HEK293 (cell line): ENCODE results near the gene BTBD6.

Source experiments
- CTCF ChIA-PET: fragments of 350-600 bp; formaldehyde crosslinking; extraction: SDS; loops from one replicate; lab custom pipeline; 2021; ENCODE audit warnings: antibody characterized with exemption; lab: Yijun Ruan, JAX
- POLR2A ChIA-PET: fragments of 300-600 bp; formaldehyde crosslinking; extraction: SDS; loops from one replicate; lab custom pipeline; 2020; ENCODE audit warnings: antibody characterized with exemption, inconsistent platforms; lab: Yijun Ruan, JAX
- H3K27ac ChIP-seq: fragments of 200-500 bp; sonication (Bioruptor generic); 2 replicates; pipeline ENCODE4 v1.5.1; 2014; ENCODE audit warnings: low read depth, low read length, control low read depth, inconsistent platforms; ENCODE audit errors: extremely low read depth
- H3K36me3 ChIP-seq, 2 experiments: fragments of 200-500 bp in 1 of 2; sonication (Bioruptor generic) in 1 of 2; 1 replicate in 1 of 2; 2 replicates in 1 of 2; pipeline ENCODE4 v1.5.1; 2014 to 2017; ENCODE audit warnings: inconsistent platforms in 2 of 2, low read length in 2 of 2; ENCODE audit not compliant: control insufficient read depth in 2 of 2, insufficient read depth in 1 of 2
- H3K4me1 ChIP-seq: fragments of 200-500 bp; sonication (Bioruptor generic); 2 replicates; pipeline ENCODE4 v1.5.1; 2014; ENCODE audit warnings: mild to moderate bottlenecking, low read length, inconsistent platforms; ENCODE audit not compliant: control insufficient read depth, insufficient read depth
- H3K4me3 ChIP-seq: 2 replicates; pipeline ENCODE4 v1.5.1; 2011; ENCODE audit warnings: low read depth, mild to moderate bottlenecking, control low read depth, low read length, moderate library complexity
- H3K9me3 ChIP-seq: fragments of 200-500 bp; sonication (Bioruptor generic); 2 replicates; pipeline ENCODE4 v1.5.1; 2014; ENCODE audit warnings: low read depth, low read length, inconsistent platforms; ENCODE audit not compliant: control insufficient read depth, insufficient read depth
- AEBP2 ChIP-seq: fragments of 450-650 bp; formaldehyde crosslinking; IDR thresholded peaks from 2 replicates; pipeline ENCODE4 v1.5.1; 2016; ENCODE audit warnings: missing biosample characterization, missing genetic modification characterization, borderline replicate concordance
- CTCF ChIP-seq: fragments of 450-650 bp; formaldehyde crosslinking; IDR thresholded peaks from 2 replicates; pipeline ENCODE4 v1.5.1; 2016; ENCODE audit warnings: missing biosample characterization, missing genetic modification characterization
- GLIS2 ChIP-seq: fragments of 450-650 bp; formaldehyde crosslinking; IDR thresholded peaks from 2 replicates; pipeline ENCODE4 v1.5.1; 2016; ENCODE audit warnings: missing biosample characterization, missing genetic modification characterization
- MZF1 ChIP-seq: fragments of 450-650 bp; formaldehyde crosslinking; IDR thresholded peaks from 2 replicates; pipeline ENCODE4 v1.5.1; 2017; ENCODE audit warnings: missing biosample characterization, missing genetic modification characterization, borderline replicate concordance
- PRDM4 ChIP-seq: fragments of 450-650 bp; formaldehyde crosslinking; IDR thresholded peaks from 2 replicates; pipeline ENCODE4 v1.5.1; 2017; ENCODE audit warnings: missing biosample characterization, missing genetic modification characterization
- REPIN1 ChIP-seq: fragments of 450-650 bp; formaldehyde crosslinking; IDR thresholded peaks from 2 replicates; pipeline ENCODE4 v1.5.1; 2017; ENCODE audit warnings: missing biosample characterization, missing genetic modification characterization, low read depth
- SP7 ChIP-seq: fragments of 450-650 bp; formaldehyde crosslinking; IDR thresholded peaks from 2 replicates; pipeline ENCODE4 v1.5.1; 2016; ENCODE audit warnings: missing biosample characterization, missing genetic modification characterization
- ZBTB26 ChIP-seq: fragments of 450-650 bp; formaldehyde crosslinking; optimal IDR thresholded peaks from 2 replicates; pipeline ENCODE3; 2016; ENCODE audit warnings: missing biosample characterization, mild to moderate bottlenecking, missing genetic modification characterization
- ZBTB7A ChIP-seq: fragments of 450-650 bp; formaldehyde crosslinking; IDR thresholded peaks from 2 replicates; pipeline ENCODE4 v1.5.1; 2016; ENCODE audit warnings: low read depth, missing biosample characterization, missing genetic modification characterization
- ZBTB8A ChIP-seq: fragments of 450-650 bp; formaldehyde crosslinking; IDR thresholded peaks from 2 replicates; pipeline ENCODE4 v1.5.1; 2016; ENCODE audit warnings: missing biosample characterization, missing genetic modification characterization
- ZNF121 ChIP-seq: fragments of 450-650 bp; formaldehyde crosslinking; IDR thresholded peaks from 2 replicates; pipeline ENCODE4 v1.5.1; 2016; ENCODE audit warnings: missing biosample characterization, missing genetic modification characterization
- ZNF280C ChIP-seq: fragments of 450-650 bp; formaldehyde crosslinking; IDR thresholded peaks from 2 replicates; pipeline ENCODE4 v1.5.1; 2016; ENCODE audit warnings: missing biosample characterization, missing genetic modification characterization
- ZNF324 ChIP-seq: fragments of 450-650 bp; formaldehyde crosslinking; IDR thresholded peaks from 2 replicates; pipeline ENCODE4 v1.5.1; 2016; ENCODE audit warnings: missing biosample characterization, missing genetic modification characterization
- ZNF362 ChIP-seq: fragments of 450-650 bp; formaldehyde crosslinking; IDR thresholded peaks from 2 replicates; pipeline ENCODE4 v1.5.1; 2016; ENCODE audit warnings: missing biosample characterization, missing genetic modification characterization
- ZNF544 ChIP-seq: fragments of 450-650 bp; formaldehyde crosslinking; IDR thresholded peaks from 2 replicates; pipeline ENCODE4 v1.5.0; 2017; ENCODE audit warnings: missing biosample characterization, missing genetic modification characterization
- ZNF558 ChIP-seq: fragments of 450-650 bp; formaldehyde crosslinking; IDR thresholded peaks from 2 replicates; pipeline ENCODE4 v1.5.1; 2016; ENCODE audit warnings: missing biosample characterization, missing genetic modification characterization
- ZNF571 ChIP-seq: fragments of 450-650 bp; formaldehyde crosslinking; IDR thresholded peaks from 2 replicates; pipeline ENCODE4 v1.5.0; 2017; ENCODE audit warnings: missing biosample characterization, missing genetic modification characterization
- ZNF600 ChIP-seq: fragments of 450-650 bp; formaldehyde crosslinking; IDR thresholded peaks from 2 replicates; pipeline ENCODE4 v1.5.1; 2016; ENCODE audit warnings: missing biosample characterization, missing genetic modification characterization
- ZNF623 ChIP-seq: fragments of 450-650 bp; formaldehyde crosslinking; IDR thresholded peaks from 2 replicates; pipeline ENCODE4 v1.5.1; 2016; ENCODE audit warnings: missing biosample characterization, missing genetic modification characterization
- ZNF629 ChIP-seq: fragments of 450-650 bp; formaldehyde crosslinking; IDR thresholded peaks from 2 replicates; pipeline ENCODE4 v1.5.1; 2017; ENCODE audit warnings: missing biosample characterization, missing genetic modification characterization
- ZNF658 ChIP-seq: fragments of 450-650 bp; formaldehyde crosslinking; IDR thresholded peaks from 2 replicates; pipeline ENCODE4; 2016; ENCODE audit warnings: missing biosample characterization, missing genetic modification characterization
- ZNF707 ChIP-seq: fragments of 450-650 bp; formaldehyde crosslinking; IDR thresholded peaks from 2 replicates; pipeline ENCODE4 v1.5.1; 2016; ENCODE audit warnings: missing biosample characterization, missing genetic modification characterization

The BTBD6 gene

GRCh38 chr14:105261781-105262180 is 13.4 kb downstream of the BTBD6 start (continued):
- no peak for TF ChIP-seq ZBTB26 (tag by site-specific recombination)
- TF ChIP-seq ZNF629 (tag by site-specific recombination), result no peak
- TF ChIP-seq AEBP2 (tag by site-specific recombination), result no peak
- TF ChIP-seq ZBTB7A (tag by site-specific recombination), result no peak
- TF ChIP-seq SP7 (tag by site-specific recombination), result no peak

GRCh38 chr14:105267820-105268548 is 19.7 kb downstream of the BTBD6 start:
- Histone ChIP-seq H3K4me1 (no peaks in the 10 kb centered on the region), H3K27ac (no peak overlapping the region), H3K9me3 (no peaks in the 10 kb centered on the region), H3K36me3 (peaks cover 11% of the 10 kb centered on the region in 2 experiments), H3K4me3 (no peak overlapping the region)
- ChIA-PET CTCF (interaction anchor here (0.6 to 1.4 kb wide), 5 partner anchors 8 to 178 kb away, joined by 3 to 5 read pairs (median 3); no protein-coding TSS in a partner anchor), POLR2A (no interaction called here)
- TF ChIP-seq ZNF324 (tag by site-specific recombination), result no peak
- TF ChIP-seq ZNF362, result no peak
- no peak for TF ChIP-seq ZNF658 (tag by site-specific recombination)
- TF ChIP-seq REPIN1, result no peak
- TF ChIP-seq ZNF600 (tag by site-specific recombination), result 0 out of 2 replicates have a peak, but pooled peaks have one; percentile 13
- peak; percentile 66 for TF ChIP-seq CTCF

- Histone ChIP-seq H3K36me3 (peaks cover 8 to 11% of the 10 kb centered on the region in 2 experiments), H3K4me3 (no peak overlapping the region), H3K27ac (no peak overlapping the region), H3K9me3 (no peaks in the 10 kb centered on the region), H3K4me1 (no peaks in the 10 kb centered on the region)
- POLR2A ChIA-PET, result no interaction called here
- CTCF ChIA-PET, result interaction anchor here (1.0 to 1.4 kb wide), 2 partner anchors 9 to 179 kb away, joined by 3 to 4 read pairs; no protein-coding TSS in a partner anchor
- no peak for TF ChIP-seq ZBTB8A (tag by site-specific recombination)
- no peak for TF ChIP-seq PRDM4
- TF ChIP-seq ZNF571, result no peak
- no peak for TF ChIP-seq ZNF658 (tag by site-specific recombination)
- TF ChIP-seq ZNF623 (tag by site-specific recombination), result no peak
- TF ChIP-seq ZNF544 (tag by site-specific recombination), result no peak
- no peak for TF ChIP-seq GLIS2 (tag by site-specific recombination)
- TF ChIP-seq ZNF558, result no peak
- no peak for TF ChIP-seq MZF1
- no peak for TF ChIP-seq ZNF280C (tag by site-specific recombination)
- TF ChIP-seq ZNF707, result no peak
- no peak for TF ChIP-seq ZNF121
Observed at GRCh38 chr14:105268736-105269354, 20.5 kb downstream of the BTBD6 start.
